GM12878 (cell line): ENCODE results near the gene RBM19. TPM values are rescaled to one million over a fixed set of nuclear protein-coding genes. Genes with fewer than 3 reads are reported as not detected.

Experiments
- ATAC-seq: fragments of 200-7000 bp; cut with Tn5 transposase; 3 replicates; pipeline ENCODE4 v1.9.1; 2020; ENCODE audit warnings: mild to moderate bottlenecking, moderate library complexity
- BruUV-seq: library from RNA; stranded (reverse); fragments of 400-500 nt; replicated peaks from 2 replicates; lab custom pipeline; 2021; lab: Mats Ljungman, UMichigan
- CTCF ChIA-PET: fragments of 300-600 bp; sonication (Branson Sonifier 250); formaldehyde crosslinking; extraction: SDS; loops from one replicate; lab custom pipeline; 2021; ENCODE audit warnings: inconsistent platforms; lab: Yijun Ruan, JAX
- POLR2A ChIA-PET: fragments of 350-600 bp; formaldehyde crosslinking; extraction: SDS; loops from one replicate; lab custom pipeline; 2021; ENCODE audit warnings: inconsistent platforms; lab: Charles Lee
- RAD21 ChIA-PET: fragments of 300-600 bp; sonication (Branson Sonifier 250); formaldehyde crosslinking; loops from one replicate; lab custom pipeline; 2023; ENCODE audit warnings: antibody characterized with exemption; ENCODE audit not compliant: unreplicated experiment; lab: Charles Lee
- SMC1A ChIA-PET: fragments of 300-600 bp; sonication (Branson Sonifier 250); formaldehyde crosslinking; loops from one replicate; lab custom pipeline; 2023; ENCODE audit not compliant: unreplicated experiment, uncharacterized antibody; lab: Charles Lee
- DNase-seq: peaks from one replicate; pipeline ENCODE4 v3.0.0-alpha.2; 2011; ENCODE audit warnings: low read depth, low spot score
- FAIRE-seq: peaks from 3 replicates; lab custom pipeline; 2011; peaks lifted over from hg19 to GRCh38; lab: Jason Lieb, UNC
- H2AFZ ChIP-seq: 2 replicates; pipeline ENCODE4 v1.6.0; 2011; ENCODE audit warnings: low read depth, low read length, control low read depth; ENCODE audit not compliant: control insufficient read depth
- H3K27ac ChIP-seq: 2 replicates; pipeline ENCODE4 v1.5.1; 2011; ENCODE audit warnings: control low read depth; ENCODE audit not compliant: control insufficient read depth, insufficient read depth
- H3K27me3 ChIP-seq, 2 experiments: replicated peaks in 1 of 2; 2 replicates each; pipeline versions ENCODE4 v1.6.0 to v1.6.1; 2011; ENCODE audit warnings: low read length in 1 of 2; ENCODE audit not compliant: control insufficient read depth in 2 of 2, insufficient read depth in 2 of 2
- H3K36me3 ChIP-seq, 2 experiments: 2 replicates each; pipeline ENCODE4 v1.5.1; 2011; ENCODE audit warnings: low read length in 1 of 2; ENCODE audit not compliant: control insufficient read depth in 2 of 2, insufficient read depth in 2 of 2
- H3K4me1 ChIP-seq: 2 replicates; pipeline ENCODE4 v1.6.1; 2011; ENCODE audit warnings: mild to moderate bottlenecking, low read length, moderate library complexity, mixed read lengths; ENCODE audit not compliant: control insufficient read depth, insufficient read depth
- H3K4me2 ChIP-seq: 2 replicates; pipeline ENCODE4 v1.6.0; 2011; ENCODE audit warnings: control low read depth; ENCODE audit not compliant: control insufficient read depth, insufficient read depth
- H3K4me3 ChIP-seq: fragments of 200-600 bp; sonication (generic); 2 replicates; pipeline ENCODE4 v1.5.1; 2016
- H3K79me2 ChIP-seq: 2 replicates; pipeline ENCODE4 v1.6.0; 2011; ENCODE audit warnings: low read length; ENCODE audit not compliant: control insufficient read depth, insufficient read depth
- H3K9ac ChIP-seq: 2 replicates; pipeline ENCODE4 v1.8.0; 2011; ENCODE audit warnings: low read length, control low read depth, mixed read lengths; ENCODE audit not compliant: control insufficient read depth, insufficient read depth
- H3K9me3 ChIP-seq: replicated peaks from 3 replicates; pipeline ENCODE4 v1.5.1; 2011; ENCODE audit warnings: mild to moderate bottlenecking, low read length; ENCODE audit not compliant: control insufficient read depth, insufficient read depth
- H4K20me1 ChIP-seq: 2 replicates; pipeline ENCODE4 v1.6.0; 2011; ENCODE audit not compliant: control insufficient read depth, insufficient read depth
- CBFB ChIP-seq: IDR thresholded peaks from 2 replicates; pipeline ENCODE4 v1.6.1; 2016; ENCODE audit warnings: antibody characterized with exemption, low read depth
- CREB1 ChIP-seq: IDR thresholded peaks from 2 replicates; pipeline ENCODE4 v1.6.1; 2012; ENCODE audit warnings: low read depth, mild to moderate bottlenecking, inconsistent platforms
- EGR1 ChIP-seq, 2 experiments: IDR thresholded peaks; 1 replicate in 1 of 2; 2 replicates in 1 of 2; pipeline ENCODE4 v1.6.1; 2011 to 2012; ENCODE audit warnings: low read depth in 2 of 2, low read length in 2 of 2, borderline replicate concordance in 1 of 2, mild to moderate bottlenecking in 1 of 2, moderate library complexity in 1 of 2
- EP300 ChIP-seq, 2 experiments: fragments of 150-350 bp in 1 of 2; IDR thresholded peaks; 2 replicates each; pipeline ENCODE4 v1.6.1; 2011 to 2012; ENCODE audit warnings: low read depth in 2 of 2, low read length in 2 of 2, borderline replicate concordance in 1 of 2, improper control_type of control experiment in 1 of 2, inconsistent platforms in 1 of 2; ENCODE audit not compliant: control insufficient read depth in 1 of 2
- GABPA ChIP-seq: IDR thresholded peaks from 2 replicates; pipeline ENCODE4 v1.6.1; 2014; ENCODE audit warnings: antibody characterized with exemption, low read depth, mild to moderate bottlenecking, inconsistent platforms
- RAD21 ChIP-seq: IDR thresholded peaks from 2 replicates; pipeline ENCODE4 v1.6.1; 2011; ENCODE audit warnings: mild to moderate bottlenecking, low read depth, low read length, moderate library complexity; ENCODE audit not compliant: insufficient read depth
- REST ChIP-seq: IDR thresholded peaks from 2 replicates; pipeline ENCODE4 v1.6.1; 2012; ENCODE audit warnings: mild to moderate bottlenecking, low read depth, low read length
- ZNF384 ChIP-seq: IDR thresholded peaks from 2 replicates; pipeline ENCODE4 v1.6.1; 2012; ENCODE audit warnings: low read depth, mild to moderate bottlenecking, low read length, improper control_type of control experiment, borderline replicate concordance
- ZNF592 ChIP-seq: fragments of 450-650 bp; IDR thresholded peaks from 2 replicates; pipeline ENCODE4 v1.6.1; 2017; ENCODE audit warnings: mild to moderate bottlenecking, moderate library complexity
- ZSCAN29 ChIP-seq: fragments of 450-650 bp; IDR thresholded peaks from 2 replicates; pipeline ENCODE4 v1.6.1; 2017; ENCODE audit warnings: mild to moderate bottlenecking, moderate library complexity
- WGBS: methylation state at CpG from one replicate; pipeline ENCODE4 v1.1.6; 2016; ENCODE audit warnings: low lambda C conversion rate; ENCODE audit not compliant: insufficient replicate concordance, insufficient coverage; ENCODE audit errors: missing lambda C conversion rate; 5-methylcytosine and 5-hydroxymethylcytosine counted together
- in situ Hi-C: fragments of 300-500 bp; cut with MboI; formaldehyde crosslinking; loops from 9 replicates; pipeline ENCODE4 v1.14.3; 2018; ENCODE audit warnings: mixed read lengths
- intact Hi-C: fragments of 100-400 bp; cut with micrococcal nuclease; formaldehyde crosslinking; loops from one replicate; pipeline ENCODE4 v1.14.2; 2022; ENCODE audit not compliant: unreplicated experiment
- polyA plus RNA-seq, 11 experiments: library from polyadenylated mRNA; depleted of rRNA in 4 of 11; unstranded in 6 of 11; stranded (reverse) in 5 of 11; fragments of >200 nt; fragmentation: Nextera tagmentation in 4 of 11; fragmentation: Illumina TruSeq in 1 of 11; extraction: Ambion mirVana in 4 of 11; extraction: Trizol in 1 of 11; gene quantifications; 1 replicate in 1 of 11; 2 replicates in 10 of 11; pipeline versions ENCODE4 v1.2.1 to v1.2.3, GENCODE V29; 2011 to 2016; ENCODE audit warnings: inconsistent platforms in 2 of 11, missing spikeins in 2 of 11, low read depth in 1 of 11
- total RNA-seq, 4 experiments: library from RNA; depleted of rRNA in 3 of 4; stranded (reverse); fragments of >200 nt in 3 of 4; fragmentation: Illumina TruSeq in 1 of 4; extraction: Trizol in 1 of 4; gene quantifications; 2 replicates each; pipeline versions ENCODE4 v1.2.1 to v1.2.3, GENCODE V29; 2013 to 2021

The RBM19 gene
- total and polyA plus RNA-seq, 10 of the 15 experiments (the other 5 are each of a cell fraction or from before 2014, with no cell fraction given), result 4.2 to 42.9 (median 28.4) TPM

GRCh38 chr12:113818283-113818682, 147.8 kb downstream of the RBM19 start (continued):
- TF ChIP-seq REST, result no peak

GRCh38 chr12:113816866-113817265, 149.3 kb downstream of the RBM19 start:
- peaks cover 0 to 5% of the 10 kb centered on the region in 2 experiments; a peak in 3 of 4 replicates for H3K36me3 ChIP-seq
- FAIRE-seq, result no peak
- H3K27me3 ChIP-seq, result no peaks in the 10 kb centered on the region
- no peak for TF ChIP-seq ZSCAN29
- no peak for TF ChIP-seq ZNF592
- no peak for TF ChIP-seq EGR1 (IDR thresholded peaks at IDR 0.05; ENCODE audit: borderline replicate concordance in 1 of 2, low read depth in 2 of 2, low read length in 2 of 2)
- TF ChIP-seq EP300 (IDR thresholded peaks at IDR 0.05; ENCODE audit: borderline replicate concordance in 1 of 2, control insufficient read depth in 1 of 2, low read depth in 2 of 2, low read length in 2 of 2), result no peak
- TF ChIP-seq CBFB, result no peak
- TF ChIP-seq CREB1, result no peak
- no peak for TF ChIP-seq GABPA
- TF ChIP-seq ZNF384, result no peak
- no peak for TF ChIP-seq RAD21
- intact Hi-C loops, result no loop called here
- ChIA-PET POLR2A (no interaction called here), CTCF (no interaction called here), SMC1A (no interaction called here), RAD21 (no interaction called here)
- H3K4me2 ChIP-seq, result no peak overlapping the region
- H3K4me3 ChIP-seq, result no peak overlapping the region
- H3K9ac ChIP-seq, result no peak overlapping the region
- no peaks in the 10 kb centered on the region for H3K79me2 ChIP-seq
- H3K9me3 ChIP-seq, result no peaks in the 10 kb centered on the region
- ATAC-seq, result no peak
- H3K27ac ChIP-seq, result no peak overlapping the region
- no peak overlapping the region for H2AFZ ChIP-seq
- H4K20me1 ChIP-seq, result no peaks in the 10 kb centered on the region
- DNase-seq, result no peak
- in situ Hi-C loops, result no loop called here
- BruUV-seq, result no TSS peak
- H3K4me1 ChIP-seq, result no peaks in the 10 kb centered on the region
- WGBS, result 91% methylated on average over 16 of the region's 16 CpGs
